Adrenal gland (tissue), 12 donors: ENCODE results near the gene ATP6AP1. TPM values are rescaled to one million over a fixed set of nuclear protein-coding genes. Genes with fewer than 3 reads are reported as not detected.

Experiments used
- DNase-seq, 7 donors: peaks; one replicate each; pipeline ENCODE4 v3.0.0-alpha.2; 2019 to 2020
- H3K27ac ChIP-seq, 5 donors: fragments of 200-600 bp; sonication (generic) in 4 of 5; 1 replicate in 3 of 5; 2 replicates in 2 of 5; pipeline versions ENCODE4 v1.5.1 to v1.8.0; 2016 to 2020; ENCODE audit warnings: mild to moderate bottlenecking in 1 of 5
- H3K27me3 ChIP-seq: fragments of 200-600 bp; 2 replicates; pipeline ENCODE4 v1.8.0; 2021
- H3K36me3 ChIP-seq, 2 donors: fragments of 200-600 bp; replicated peaks in 1 of 2; 1 replicate in 1 of 2; 2 replicates in 1 of 2; pipeline versions ENCODE4 v1.5.1 to v1.8.0; 2018 to 2022
- H3K4me1 ChIP-seq, 2 donors: fragments of 200-600 bp; replicated peaks in 1 of 2; 1 replicate in 1 of 2; 2 replicates in 1 of 2; pipeline versions ENCODE4 v1.5.1 to v1.8.0; 2018 to 2021
- H3K4me3 ChIP-seq, 4 donors: fragments of 200-600 bp; sonication (generic) in 3 of 4; one replicate each; pipeline ENCODE4 v1.5.1; 2016 to 2018
- H3K9me3 ChIP-seq, 3 donors: fragments of 200-600 bp; sonication (generic) in 1 of 3; replicated peaks in 1 of 3; 1 replicate in 2 of 3; 2 replicates in 1 of 3; pipeline versions ENCODE4 v1.5.1 to v1.8.0; 2016 to 2021
- CTCF ChIP-seq, 6 experiments: fragments of 450-650 bp in 4 of 6; fragments of 200-600 bp in 2 of 6; sonication (generic) in 1 of 6; IDR thresholded peaks; 1 replicate in 5 of 6; 2 replicates in 1 of 6; pipeline versions ENCODE4 v1.5.1 to v1.8.0; 2016 to 2021; ENCODE audit warnings: antibody characterized with exemption in 6 of 6, mild to moderate bottlenecking in 2 of 6, moderate library complexity in 1 of 6
- POLR2A ChIP-seq, 2 donors: fragments of 450-650 bp; IDR thresholded peaks; one replicate each; pipeline ENCODE4 v1.6.1; 2017; ENCODE audit warnings: antibody characterized with exemption in 2 of 2, mild to moderate bottlenecking in 2 of 2, moderate library complexity in 1 of 2
- WGBS, 4 donors: extraction: QIAGEN DNeasy Blood & Tissue Kit in 2 of 4; methylation state at CpG; one replicate each; pipeline versions ENCODE4 v1.1.5 to v1.1.7; 2013 to 2017; 5-methylcytosine and 5-hydroxymethylcytosine counted together
- intact Hi-C, 2 donors: fragments of 100-400 bp; cut with DNase I; formaldehyde crosslinking; loops; one replicate each; pipeline versions ENCODE4 v1.14.1 to v1.15.0; 2022 to 2023
- polyA plus RNA-seq, 3 donors: library from polyadenylated mRNA; stranded (reverse); fragments of 200-250 nt in 2 of 3; fragments of 350-450 nt in 1 of 3; fragmentation: Illumina TruSeq in 1 of 3; extraction: RNeasy Lipid Tissue Mini Kit (QIAGEN cat#74804) in 1 of 3; gene quantifications; one replicate each; pipeline ENCODE4 v1.2.3, GENCODE V29; 2013 to 2014
- total RNA-seq, 9 donors: library from RNA; depleted of rRNA in 4 of 9; stranded (reverse); fragments of >200 nt in 4 of 9; fragments of 120-200 nt in 1 of 9; fragmentation: NEBNext Ultra II Directional in 1 of 9; extraction: Animal tissue kit (Norgen Biotek cat#: 25700) in 1 of 9; gene quantifications; one replicate each; pipeline versions ENCODE4 v1.1.0 to v1.2.4, GENCODE V29; 2013 to 2023
- donor health status: healthy with polysubstance abuse.
- donor health status: Bipolar disorder and iron deficiency.
- donor health status: DM: yes; HTN: yes; CAD: no.
- donor health status: DM: no; HTN: no; CAD: no.
- donor health status: DM: no; HTN: no; CAD: no.
- donor health status: DM: yes; HTN: yes; CAD: no.

ATP6AP1 gene
- total and polyA plus RNA-seq, 12 donors: 55.4 to 170 (median 117) TPM

DNA sequence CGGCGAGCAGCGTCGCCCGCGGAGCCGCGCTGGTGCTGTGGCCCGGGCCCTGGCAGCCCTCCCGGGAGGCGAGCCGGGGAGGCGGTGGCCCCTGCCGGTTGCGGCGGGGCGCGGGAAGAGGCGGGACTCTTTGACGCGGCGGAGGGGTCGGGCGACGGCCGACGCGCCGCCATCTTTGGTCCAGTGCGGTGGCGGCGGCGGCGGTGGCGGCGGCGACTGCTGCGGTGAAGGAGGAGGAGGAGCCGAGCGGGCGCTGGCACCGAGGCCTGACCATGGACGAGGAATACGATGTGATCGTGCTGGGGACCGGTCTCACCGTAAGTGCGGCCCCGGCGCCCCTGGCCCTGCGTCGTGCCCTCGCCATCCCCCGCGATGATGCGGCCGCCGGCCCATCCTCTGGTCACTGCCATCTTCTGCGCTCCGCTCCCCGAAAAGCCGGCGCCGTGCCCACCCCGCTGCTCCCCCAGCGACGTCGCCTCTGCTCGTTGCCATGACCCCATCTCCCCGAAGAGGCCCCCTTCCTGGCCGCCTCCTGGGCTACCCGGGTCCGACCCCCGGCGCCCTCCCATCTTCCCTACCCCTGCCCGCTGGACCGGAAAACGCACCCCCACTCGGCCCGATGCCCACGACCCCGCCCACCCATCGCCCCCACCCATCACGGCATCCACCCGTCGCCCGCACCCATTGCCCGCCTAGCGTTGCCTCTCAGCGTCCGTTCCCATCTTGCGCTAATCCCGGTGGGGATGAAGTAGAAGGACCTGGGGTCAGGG lies 8.7 kb downstream of the ATP6AP1 start, which contains the start of gene GDI1:
Gene GDI1 (plus strand): TSS at position 172 of the 770 bp plus-strand sequence. CDS start 101 bp downstream, at position 273.
- TF ChIP-seq CTCF (IDR thresholded peaks at IDR 0.05) (no peak), POLR2A (IDR thresholded peaks at IDR 0.05) (peak; percentile 21 to 41)
- intact Hi-C loops: no loop called here
- H3K27ac ChIP-seq: peak within 1 kb of the TSS in 3 of 5 donors; percentile 70 to 95 (median 86)
- no peaks in the 10 kb centered on the region for H3K9me3 ChIP-seq
- H3K4me3 ChIP-seq: peak within 1 kb of the TSS in 3 of 4 donors; percentile 11 to 71 (median 32)
- 1 to 44% (median 33%) methylated on average over 28 to 85 of the region's 93 CpGs; no CpG with 5 or more reads in 1 of the 4 donors for WGBS, 4 donors
- H3K36me3 ChIP-seq: peaks cover 0 to 68% of the 10 kb centered on the region in 2 donors
- peaks cover 0 to 7% of the 10 kb centered on the region in 2 donors for H3K4me1 ChIP-seq
- no peaks in the 10 kb centered on the region for H3K27me3 ChIP-seq
- DNase-seq: peak in 3 of 7 donors; percentile 43 to 53 (median 48)

DNA sequence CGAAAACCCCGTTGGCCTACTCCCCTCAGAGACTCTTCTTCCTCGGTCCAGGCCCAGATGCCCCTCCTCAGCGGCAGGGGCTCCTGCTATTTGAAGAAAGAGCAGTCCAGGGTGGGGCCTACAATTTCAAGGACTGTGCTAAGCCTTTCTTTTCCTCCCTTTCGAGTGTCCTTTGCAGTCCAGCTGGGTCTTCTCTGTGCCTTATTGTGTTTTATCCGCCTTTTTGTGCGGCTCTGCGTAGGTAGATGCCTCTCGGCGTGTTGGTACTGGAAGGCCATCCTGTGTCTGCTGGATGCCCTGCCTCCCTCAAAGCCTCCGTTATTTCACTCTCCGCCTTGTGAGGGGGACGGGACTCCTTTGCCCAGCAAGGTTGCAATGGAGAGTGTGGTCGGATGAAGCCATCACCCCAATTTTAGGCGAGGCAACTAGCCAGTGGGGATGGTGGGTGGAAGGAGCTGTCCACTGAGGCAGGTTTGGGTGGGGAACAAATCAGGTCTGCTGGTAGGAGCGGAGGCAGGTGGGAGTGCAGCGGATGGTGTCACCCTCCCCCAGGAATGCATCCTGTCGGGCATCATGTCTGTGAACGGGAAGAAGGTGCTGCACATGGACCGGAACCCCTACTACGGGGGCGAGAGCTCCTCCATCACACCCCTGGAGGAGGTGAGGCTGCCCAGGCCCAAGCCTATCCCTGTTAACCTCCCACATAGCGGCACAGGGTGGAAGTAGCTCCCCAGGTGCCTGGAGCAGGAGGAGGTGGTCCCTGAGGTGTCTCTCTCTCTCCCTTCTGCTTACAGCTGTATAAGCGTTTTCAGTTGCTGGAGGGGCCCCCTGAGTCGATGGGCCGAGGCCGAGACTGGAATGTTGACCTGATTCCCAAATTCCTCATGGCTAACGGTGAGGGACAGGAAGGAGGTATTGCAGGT lies 9.8 kb downstream of the ATP6AP1 start:
- peaks cover 0 to 62% of the 10 kb centered on the region in 2 donors for H3K36me3 ChIP-seq
- H3K4me1 ChIP-seq: peaks cover 0 to 7% of the 10 kb centered on the region in 2 donors
- H3K9me3 ChIP-seq: no peaks in the 10 kb centered on the region
- TF ChIP-seq POLR2A (IDR thresholded peaks at IDR 0.05): no peak
- TF ChIP-seq CTCF (IDR thresholded peaks at IDR 0.05): no peak
- H3K27me3 ChIP-seq: no peaks in the 10 kb centered on the region
- DNase-seq: no peak
- 20 to 72% (median 52%) methylated on average over 1 to 28 of the region's 28 CpGs for WGBS, 4 donors
- peak overlapping the region in 1 of 4 donors; percentile 71 for H3K4me3 ChIP-seq
- intact Hi-C loops: no loop called here
- peak overlapping the region in 2 of 5 donors; percentile 86 to 95 for H3K27ac ChIP-seq

DNA sequence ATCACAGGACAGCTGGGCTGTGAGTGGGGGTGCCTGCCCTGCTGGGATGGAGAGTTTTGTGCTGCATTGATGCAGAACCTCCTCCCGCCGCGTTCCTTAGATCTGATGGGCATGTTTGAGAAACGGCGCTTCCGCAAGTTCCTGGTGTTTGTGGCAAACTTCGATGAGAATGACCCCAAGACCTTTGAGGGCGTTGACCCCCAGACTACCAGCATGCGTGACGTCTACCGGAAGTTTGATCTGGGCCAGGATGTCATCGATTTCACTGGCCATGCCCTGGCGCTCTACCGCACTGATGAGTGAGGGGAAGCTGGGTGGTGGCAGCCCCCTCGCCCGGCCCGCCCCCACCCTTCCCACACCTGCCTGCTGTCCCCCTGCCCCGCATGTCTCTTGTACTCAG lies 11.4 kb downstream of the ATP6AP1 start:
- intact Hi-C loops: no loop called here
- WGBS, 4 donors: 82 to 88% (median 85%) methylated on average over 15 to 18 of the region's 18 CpGs; no CpG with 5 or more reads in 1 of the 4 donors
- DNase-seq: no peak
- Histone ChIP-seq H3K36me3 (peaks cover 0 to 49% of the 10 kb centered on the region in 2 donors), H3K4me1 (peaks cover 0 to 11% of the 10 kb centered on the region in 2 donors), H3K4me3 (no peak overlapping the region), H3K27ac (no peak overlapping the region), H3K27me3 (no peaks in the 10 kb centered on the region), H3K9me3 (no peaks in the 10 kb centered on the region)
- TF ChIP-seq CTCF (IDR thresholded peaks at IDR 0.05): no peak
- no peak for TF ChIP-seq POLR2A (IDR thresholded peaks at IDR 0.05)
